Kidney (tissue), 14 donors: ENCODE results near the gene RBM12. TPM values are rescaled to one million over a fixed set of nuclear protein-coding genes. Genes with fewer than 3 reads are reported as not detected.

Source experiments
- DNase-seq, 5 donors: peaks; one replicate each; pipeline ENCODE4 v3.0.0-alpha.2; 2013 to 2020
- FAIRE-seq: peaks from 2 replicates; lab custom pipeline; 2012; peaks lifted over from hg19 to GRCh38; lab: Jason Lieb, UNC
- H3K27ac ChIP-seq, 2 donors: one replicate each; pipeline ENCODE4 v1.7.0; 2013; ENCODE audit warnings: low read depth in 2 of 2, low read length in 2 of 2, inconsistent platforms in 1 of 2
- H3K27me3 ChIP-seq: one replicate; pipeline ENCODE4 v1.7.1; 2013; ENCODE audit warnings: low read length, inconsistent platforms; ENCODE audit not compliant: control insufficient read depth, insufficient read depth
- H3K36me3 ChIP-seq, 3 donors: one replicate each; pipeline versions ENCODE4 v1.7.0 to v1.7.1; 2013; ENCODE audit warnings: low read length in 3 of 3, control low read depth in 1 of 3, inconsistent platforms in 1 of 3; ENCODE audit not compliant: insufficient read depth in 3 of 3, control insufficient read depth in 2 of 3
- H3K4me1 ChIP-seq, 3 donors: one replicate each; pipeline versions ENCODE4 v1.7.0 to v1.7.1; 2013; ENCODE audit warnings: low read length in 3 of 3, inconsistent platforms in 1 of 3, low read depth in 1 of 3; ENCODE audit not compliant: control insufficient read depth in 2 of 3, insufficient read depth in 2 of 3
- H3K4me3 ChIP-seq, 3 donors: one replicate each; pipeline versions ENCODE4 v1.7.0 to v1.8.1; 2013; ENCODE audit warnings: low read length in 3 of 3, control low read depth in 1 of 3, inconsistent platforms in 1 of 3
- H3K9ac ChIP-seq, 3 donors: one replicate each; pipeline versions ENCODE4 v1.7.0 to v1.7.1; 2013; ENCODE audit warnings: low read length in 3 of 3, control low read depth in 1 of 3, inconsistent platforms in 1 of 3
- H3K9me3 ChIP-seq, 3 donors: one replicate each; pipeline versions ENCODE4 v1.7.0 to v1.7.1; 2013; ENCODE audit warnings: low read length in 3 of 3, control low read depth in 1 of 3, inconsistent platforms in 1 of 3; ENCODE audit not compliant: control insufficient read depth in 2 of 3, insufficient read depth in 1 of 3
- CTCF ChIP-seq: IDR thresholded peaks from 3 replicates; pipeline ENCODE4 v1.5.1; 2012; ENCODE audit warnings: mild to moderate bottlenecking, moderate library complexity, borderline replicate concordance; ENCODE audit not compliant: insufficient read depth; ENCODE audit errors: extremely low read depth
- intact Hi-C: fragments of 100-400 bp; cut with DNase I; formaldehyde crosslinking; loops from one replicate; pipeline ENCODE4 v1.11.1; 2022
- polyA plus RNA-seq: library from polyadenylated mRNA; stranded (reverse); fragments of 350-450 nt; fragmentation: Illumina TruSeq; extraction: RNeasy Lipid Tissue Mini Kit (QIAGEN cat#74804); gene quantifications from one replicate; pipeline ENCODE4 v1.2.3, GENCODE V29; 2014; ENCODE audit warnings: low read depth, low replicate concordance; ENCODE audit not compliant: insufficient read depth
- total RNA-seq: library from RNA; stranded (reverse); fragmentation: NEBNext Ultra II Directional; extraction: Animal tissue kit (Norgen Biotek cat#: 25700); gene quantifications from one replicate; pipeline ENCODE4 v1.2.1, GENCODE V29; 2021
- donor health status: control.
- donor health status: control.
- donor health status: control.
- donor health status: control.
- donor health status: control.
- donor health status: DM: yes; HTN: yes; CAD: no.
- donor health status: Normal renal cell carcinoma (clear cell type).

Gene RBM12
- total and polyA plus RNA-seq, 2 donors from 2014 or later, result 11.1 to 101 TPM

GRCh38 chr20:35704514-35705261 is 40.0 kb upstream of the RBM12 start:
- Histone ChIP-seq H3K36me3 (peaks cover 19 to 61% (median 31%) of the 10 kb centered on the region in 3 donors), H3K27me3 (no peaks in the 10 kb centered on the region), H3K4me1 (peaks cover 0 to 5% (median 3%) of the 10 kb centered on the region in 3 donors), H3K9me3 (no peaks in the 10 kb centered on the region), H3K9ac (no peak overlapping the region), H3K4me3 (no peak overlapping the region), H3K27ac (no peak overlapping the region)
- TF ChIP-seq CTCF, result no peak
- FAIRE-seq (no peak), DNase-seq (no peak)
- intact Hi-C loops, result no loop called here

- no peak overlapping the region for H3K9ac ChIP-seq
Observed at GRCh38 chr20:35702824-35703695, 38.4 kb upstream of the RBM12 start.

GRCh38 chr20:35702051-35702823 is 37.5 kb upstream of the RBM12 start:
- H3K27me3 ChIP-seq, result no peaks in the 10 kb centered on the region
- no peaks in the 10 kb centered on the region for H3K9me3 ChIP-seq
- no peak for DNase-seq
- H3K9ac ChIP-seq, result no peak overlapping the region
- H3K4me3 ChIP-seq, result no peak overlapping the region
- no peak overlapping the region for H3K27ac ChIP-seq
- FAIRE-seq, result no peak
- H3K36me3 ChIP-seq, result peaks cover 12 to 44% (median 26%) of the 10 kb centered on the region in 3 donors
- H3K4me1 ChIP-seq, result peaks cover 2 to 18% (median 15%) of the 10 kb centered on the region in 3 donors
- no peak for TF ChIP-seq CTCF
- intact Hi-C loops, result no loop called here

More at GRCh38 chr20:35702824-35703695, 38.4 kb upstream of the RBM12 start:
- H3K4me1 ChIP-seq, result peaks cover 1 to 12% (median 10%) of the 10 kb centered on the region in 3 donors
- peaks cover 15 to 46% (median 26%) of the 10 kb centered on the region in 3 donors for H3K36me3 ChIP-seq
- no peaks in the 10 kb centered on the region for H3K9me3 ChIP-seq
- no peak for FAIRE-seq
- DNase-seq, result no peak
- H3K27ac ChIP-seq, result no peak overlapping the region
- TF ChIP-seq CTCF, result no peak
- intact Hi-C loops, result no loop called here
- H3K4me3 ChIP-seq, result no peak overlapping the region
- no peaks in the 10 kb centered on the region for H3K27me3 ChIP-seq
